ENCODE data around the gene HDHD2.

- TF ChIP-seq CTCF (conservative IDR thresholded peaks at IDR 0.05) (no peak), EZH2 (IDR thresholded peaks at IDR 0.05; ENCODE audit: low read depth) (no peak)
Observed at GRCh38 chr18:47168509-47168908, 18.2 kb upstream of the HDHD2 start.

Measured in PC-9 (cell line).